ENCODE data around the gene ADAT1. TPM values are rescaled to one million over a fixed set of nuclear protein-coding genes. Genes with fewer than 3 reads are reported as not detected.

Gene ADAT1, protein sequence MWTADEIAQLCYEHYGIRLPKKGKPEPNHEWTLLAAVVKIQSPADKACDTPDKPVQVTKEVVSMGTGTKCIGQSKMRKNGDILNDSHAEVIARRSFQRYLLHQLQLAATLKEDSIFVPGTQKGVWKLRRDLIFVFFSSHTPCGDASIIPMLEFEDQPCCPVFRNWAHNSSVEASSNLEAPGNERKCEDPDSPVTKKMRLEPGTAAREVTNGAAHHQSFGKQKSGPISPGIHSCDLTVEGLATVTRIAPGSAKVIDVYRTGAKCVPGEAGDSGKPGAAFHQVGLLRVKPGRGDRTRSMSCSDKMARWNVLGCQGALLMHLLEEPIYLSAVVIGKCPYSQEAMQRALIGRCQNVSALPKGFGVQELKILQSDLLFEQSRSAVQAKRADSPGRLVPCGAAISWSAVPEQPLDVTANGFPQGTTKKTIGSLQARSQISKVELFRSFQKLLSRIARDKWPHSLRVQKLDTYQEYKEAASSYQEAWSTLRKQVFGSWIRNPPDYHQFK
- polyA plus RNA-seq (2012; ENCODE audit: insufficient read depth, insufficient read length), result 49.6 TPM

DNA sequence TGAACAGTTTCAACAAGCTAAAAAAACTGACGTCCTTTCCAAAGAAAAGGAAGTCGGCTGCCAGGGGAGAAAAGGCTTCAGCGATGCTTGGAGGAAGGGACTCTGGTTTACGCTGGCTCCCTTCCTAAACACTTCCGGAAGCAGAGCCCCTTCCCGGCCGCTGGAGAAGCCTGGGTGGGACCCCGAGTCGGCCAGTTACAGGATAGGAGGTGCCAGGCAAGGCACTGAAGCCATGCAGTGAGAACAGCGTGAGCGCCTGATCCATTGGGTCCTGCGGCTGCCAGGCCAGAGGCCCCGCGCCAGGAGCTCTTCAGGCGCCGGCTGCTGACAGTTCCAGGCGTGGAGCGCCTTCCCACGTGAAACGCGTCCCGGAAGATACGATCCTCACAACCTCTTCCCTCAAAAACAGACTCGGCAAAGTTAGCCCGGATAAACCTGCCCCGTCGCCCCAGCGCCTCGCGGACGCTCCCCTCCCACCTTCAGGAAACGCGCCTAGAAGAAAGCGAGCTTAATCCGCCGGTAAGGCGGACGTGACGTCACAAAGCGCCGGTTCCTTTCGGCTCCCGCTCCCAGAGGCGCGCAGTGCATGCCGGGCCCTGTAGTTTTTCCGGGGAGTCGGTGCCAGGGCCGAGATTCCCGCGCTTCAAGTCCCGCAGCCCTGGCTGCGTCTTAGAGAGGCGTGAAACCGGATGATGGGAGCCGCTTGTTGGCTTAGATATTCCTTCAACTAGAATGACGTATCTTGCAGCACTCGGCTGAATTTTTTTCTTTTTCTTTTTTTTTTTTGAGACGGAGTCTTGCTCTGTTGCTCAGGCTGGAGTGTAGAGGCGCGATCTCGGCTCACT lies at the start of gene ADAT1:
Gene ADAT1 (minus strand): TSS at position 521 of the 845 bp plus-strand sequence. CDS start 2,482 bp downstream, outside the sequence.
- DNase-seq (ENCODE audit: low read depth, low spot score), result peak; percentile 98
- H3K4me3 ChIP-seq (ENCODE audit: low read length), result peak within 1 kb of the TSS; percentile 92

DNA sequence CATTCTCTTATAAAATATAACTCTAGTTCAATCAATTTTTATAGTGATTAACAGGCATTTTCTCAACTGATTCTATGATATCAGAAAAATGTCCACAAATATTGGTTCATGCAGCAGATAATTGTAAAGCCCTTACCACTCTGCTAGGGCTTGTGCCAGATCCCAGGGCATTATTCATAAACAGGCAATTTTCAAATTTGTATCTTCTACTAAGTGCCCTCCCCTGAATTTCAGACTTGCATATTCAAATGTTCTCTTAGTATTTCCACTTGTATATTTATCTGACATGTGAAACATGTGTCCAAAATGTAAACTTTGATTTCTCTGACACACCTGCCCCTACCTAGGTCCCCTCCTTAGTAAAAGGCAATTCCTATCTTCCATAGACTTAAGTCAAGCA lies 44.4 kb upstream of the ADAT1 start:
- DNase-seq (ENCODE audit: low read depth, low spot score), result no peak

DNA sequence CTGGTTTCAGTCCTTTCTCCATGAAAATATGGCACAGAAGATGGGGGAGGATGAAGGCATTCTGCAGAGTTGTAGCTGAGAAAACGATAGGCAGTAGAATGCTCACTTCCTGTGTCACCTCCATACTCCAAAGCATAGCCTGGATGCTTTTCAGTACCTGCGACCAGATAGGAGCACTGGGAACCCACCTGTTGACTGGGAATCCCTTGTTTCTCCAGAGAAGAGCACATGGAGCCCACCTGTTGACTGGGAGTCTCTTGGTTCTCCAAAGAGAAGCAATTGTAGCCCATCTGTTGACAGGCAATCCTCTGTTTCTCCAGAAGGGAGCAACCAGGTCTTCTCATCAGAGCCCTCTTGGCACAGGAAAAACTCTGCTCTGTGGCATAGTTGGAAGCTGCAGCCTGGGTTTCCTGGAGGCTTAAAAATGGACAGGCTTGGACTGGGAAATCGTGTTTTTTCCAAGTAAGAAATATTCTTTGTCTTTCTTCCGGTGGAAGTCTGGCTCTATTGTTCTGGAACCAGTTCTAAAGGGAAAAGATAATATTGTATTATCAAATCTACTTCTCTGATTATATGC lies 37.7 kb upstream of the ADAT1 start:
- H3K4me3 ChIP-seq (ENCODE audit: low read length), result no peak overlapping the region
- DNase-seq (ENCODE audit: low read depth, low spot score), result no peak

More for the DNA sequence above, 44.4 kb upstream of the ADAT1 start:
- no peak overlapping the region for H3K4me3 ChIP-seq (ENCODE audit: low read length)

GRCh38 chr16:75660321-75660720 lies 37.2 kb upstream of the ADAT1 start:
- no peak overlapping the region for H3K4me3 ChIP-seq (ENCODE audit: low read length)
- no peak for DNase-seq (ENCODE audit: low read depth, low spot score)

DNA sequence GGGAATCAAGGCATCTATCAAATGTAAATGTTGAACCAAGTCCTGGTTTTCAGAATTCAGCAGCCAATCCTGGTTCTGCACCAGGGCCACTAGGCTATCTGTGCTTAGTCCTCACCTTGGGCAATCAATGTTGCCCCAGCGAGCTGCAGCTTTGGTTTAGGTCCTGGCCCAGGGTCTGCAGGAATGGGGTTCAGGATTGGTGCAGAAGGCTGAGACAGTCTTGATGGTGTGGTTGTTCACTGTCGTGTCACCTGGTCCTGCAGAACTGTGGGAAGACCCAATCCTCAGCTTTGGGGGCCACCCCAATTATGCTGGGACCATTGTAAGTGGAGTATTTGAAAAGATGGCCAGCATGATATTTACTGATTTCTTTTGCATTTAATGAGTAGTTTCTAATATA lies 35.1 kb upstream of the ADAT1 start:
- H3K4me3 ChIP-seq (ENCODE audit: low read length), result no peak overlapping the region
- no peak for DNase-seq (ENCODE audit: low read depth, low spot score)

- DNase-seq (ENCODE audit: low read depth, low spot score), result no peak
- no peak overlapping the region for H3K4me3 ChIP-seq (ENCODE audit: low read length)
Measured at GRCh38 chr16:75653922-75654321, 30.8 kb upstream of the ADAT1 start.

DNA sequence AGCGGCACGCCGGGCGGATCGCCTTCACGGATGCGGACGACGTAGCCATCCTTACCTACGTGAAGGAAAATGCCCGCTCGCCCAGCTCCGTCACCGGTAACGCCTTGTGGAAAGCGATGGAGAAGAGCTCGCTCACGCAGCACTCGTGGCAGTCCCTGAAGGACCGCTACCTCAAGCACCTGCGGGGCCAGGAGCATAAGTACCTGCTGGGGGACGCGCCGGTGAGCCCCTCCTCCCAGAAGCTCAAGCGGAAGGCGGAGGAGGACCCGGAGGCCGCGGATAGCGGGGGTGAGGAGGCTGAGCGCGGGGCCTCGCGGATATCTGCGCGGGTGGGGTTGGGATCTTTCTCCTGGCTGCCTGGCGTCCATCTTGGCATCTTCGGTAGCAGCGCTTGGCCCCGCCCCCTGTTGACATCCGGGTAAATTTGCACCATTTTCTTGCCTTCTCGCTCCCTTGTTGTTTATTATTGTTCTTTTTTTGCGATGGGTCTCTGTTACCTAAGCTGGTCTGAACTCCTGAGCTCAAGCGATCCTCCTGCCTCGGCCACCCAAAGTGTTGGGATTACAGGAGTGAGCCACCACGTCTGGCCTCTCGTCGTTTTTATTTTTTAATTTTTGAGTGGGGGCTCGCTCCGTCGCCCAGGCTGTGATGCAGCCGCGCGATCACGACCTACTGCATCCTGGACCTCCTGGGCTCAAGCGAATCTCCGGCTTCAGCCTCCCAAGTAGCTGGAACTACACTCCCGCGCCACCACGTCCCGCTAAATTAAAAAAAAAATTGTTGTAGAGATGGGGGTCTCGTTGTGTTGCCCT lies 25.4 kb upstream of the ADAT1 start:
- DNase-seq (ENCODE audit: low read depth, low spot score), result peak; percentile 74
- H3K4me3 ChIP-seq (ENCODE audit: low read length), result peak overlapping the region; percentile 62

DNA sequence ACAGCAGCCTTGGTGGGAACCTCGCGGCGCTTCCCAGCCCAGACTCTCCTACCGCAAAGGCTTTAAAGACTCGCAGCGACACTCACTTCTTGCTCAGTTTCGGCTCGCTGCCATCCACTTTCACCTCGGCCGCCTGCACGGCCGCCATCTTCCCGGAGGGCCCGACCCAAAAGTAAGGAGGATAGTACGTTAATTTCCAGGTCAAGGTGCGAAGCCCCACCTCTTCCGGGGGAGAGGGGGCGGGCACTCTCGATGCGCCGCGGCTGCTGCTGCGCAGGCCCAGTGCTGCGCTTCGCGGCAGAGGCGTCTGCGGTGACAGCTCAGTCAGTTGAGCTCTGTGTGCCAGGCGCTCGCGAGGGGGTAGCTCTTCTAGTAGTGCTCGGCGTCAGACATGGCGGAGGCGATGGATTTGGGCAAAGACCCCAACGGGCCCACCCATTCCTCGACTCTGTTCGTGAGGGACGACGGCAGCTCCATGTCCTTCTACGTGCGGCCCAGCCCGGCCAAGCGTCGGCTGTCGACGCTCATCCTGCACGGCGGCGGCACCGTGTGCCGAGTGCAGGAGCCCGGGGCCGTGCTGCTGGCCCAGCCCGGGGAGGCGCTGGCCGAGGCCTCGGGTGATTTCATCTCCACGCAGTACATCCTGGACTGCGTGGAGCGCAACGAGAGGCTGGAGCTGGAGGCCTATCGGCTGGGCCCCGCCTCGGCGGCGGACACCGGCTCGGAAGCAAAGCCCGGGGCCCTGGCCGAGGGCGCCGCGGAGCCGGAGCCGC lies 24.6 kb upstream of the ADAT1 start, which contains the start of the genes KARS1 and TERF2IP:
Gene KARS1 (minus strand): TSS at position 174 of the 773 bp plus-strand sequence. CDS start 26 bp downstream, at position 148.
Gene TERF2IP (plus strand): TSS at position 282 of the 773 bp plus-strand sequence. CDS start 110 bp downstream, at position 392.
- peak; percentile 93 for DNase-seq (ENCODE audit: low read depth, low spot score)
- H3K4me3 ChIP-seq (ENCODE audit: low read length), result peak within 1 kb of the TSS; percentile 62

DNA sequence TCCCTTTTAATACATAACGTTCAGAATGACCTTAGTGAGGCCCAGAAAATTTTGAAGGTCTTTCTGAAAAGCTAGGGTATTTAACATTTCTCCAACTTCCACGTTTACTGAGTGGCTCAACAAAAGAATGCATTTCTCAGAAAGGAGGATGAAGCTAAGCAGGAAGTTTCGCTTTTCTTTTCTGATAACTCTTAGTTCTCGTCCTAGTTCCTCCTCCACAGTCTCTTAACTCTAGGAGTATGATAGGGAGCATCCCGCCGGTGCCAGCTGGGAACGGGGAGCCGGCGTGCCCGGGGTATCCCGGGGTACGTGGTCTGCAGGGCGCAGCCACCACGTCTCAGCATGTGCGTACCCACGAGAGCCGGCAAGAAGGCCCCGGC lies 24.0 kb upstream of the ADAT1 start:
- no peak for DNase-seq (ENCODE audit: low read depth, low spot score)
- peak overlapping the region; percentile 62 for H3K4me3 ChIP-seq (ENCODE audit: low read length)

DNA sequence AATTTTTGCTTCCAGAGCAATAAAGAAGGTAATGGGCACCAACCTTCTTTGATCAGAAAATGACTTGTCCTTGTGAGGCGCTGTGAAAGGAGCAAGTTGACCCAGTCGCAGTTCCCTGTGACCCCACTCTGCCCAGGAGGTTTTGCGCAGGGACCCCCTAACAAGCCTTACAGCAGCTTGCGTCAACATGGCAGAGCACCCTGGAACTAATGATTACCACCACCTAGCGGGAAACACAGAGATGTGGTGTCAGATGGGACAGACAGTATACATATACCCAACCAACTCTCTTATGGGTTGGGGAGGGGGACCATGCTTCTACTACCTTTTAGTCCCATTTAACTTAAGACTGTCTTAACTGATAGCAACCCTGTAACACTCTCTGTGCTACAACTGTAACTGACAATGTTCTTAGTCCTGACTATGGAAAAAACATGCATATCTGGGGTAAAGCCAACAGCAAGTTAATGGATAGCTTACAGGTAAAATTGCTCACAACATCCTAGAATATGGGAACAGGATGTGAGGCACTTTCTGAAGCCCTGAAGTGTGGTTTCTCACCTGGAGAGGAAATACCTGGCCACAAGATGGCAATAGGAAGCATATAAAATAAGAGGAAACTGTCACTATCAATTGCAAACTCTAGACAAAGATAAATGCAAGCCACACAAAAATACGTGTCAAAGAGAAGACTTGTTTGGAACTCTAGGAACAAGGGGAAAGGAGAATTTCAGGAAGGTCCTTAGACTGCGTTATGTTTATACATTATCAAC lies 21.3 kb upstream of the ADAT1 start:
- peak overlapping the region; percentile 16 for H3K4me3 ChIP-seq (ENCODE audit: low read length)
- DNase-seq (ENCODE audit: low read depth, low spot score), result no peak

DNA sequence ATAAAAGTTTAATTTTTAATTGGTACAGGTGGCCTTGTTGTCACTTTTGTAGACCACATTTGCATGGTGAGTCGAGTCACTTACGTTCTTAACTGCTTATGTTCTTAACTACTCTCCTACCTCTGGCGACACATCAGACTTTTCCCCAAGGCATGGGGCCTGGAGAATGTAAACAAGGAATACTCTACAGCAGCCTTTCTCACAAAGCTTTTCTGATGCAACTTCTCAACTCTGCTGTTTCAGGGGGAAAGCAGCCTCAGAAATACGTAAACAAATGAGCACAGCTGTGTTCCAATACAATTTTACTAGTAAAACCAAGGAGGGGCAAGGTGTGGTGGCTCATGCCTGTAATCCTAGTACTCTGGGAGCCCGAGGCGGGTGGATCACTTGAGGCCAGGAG lies 17.5 kb upstream of the ADAT1 start:
- DNase-seq (ENCODE audit: low read depth, low spot score), result no peak
- H3K4me3 ChIP-seq (ENCODE audit: low read length), result no peak overlapping the region

GRCh38 chr16:75635036-75635435 lies 12.0 kb upstream of the ADAT1 start:
- H3K4me3 ChIP-seq (ENCODE audit: low read length), result no peak overlapping the region
- DNase-seq (ENCODE audit: low read depth, low spot score), result no peak

DNA sequence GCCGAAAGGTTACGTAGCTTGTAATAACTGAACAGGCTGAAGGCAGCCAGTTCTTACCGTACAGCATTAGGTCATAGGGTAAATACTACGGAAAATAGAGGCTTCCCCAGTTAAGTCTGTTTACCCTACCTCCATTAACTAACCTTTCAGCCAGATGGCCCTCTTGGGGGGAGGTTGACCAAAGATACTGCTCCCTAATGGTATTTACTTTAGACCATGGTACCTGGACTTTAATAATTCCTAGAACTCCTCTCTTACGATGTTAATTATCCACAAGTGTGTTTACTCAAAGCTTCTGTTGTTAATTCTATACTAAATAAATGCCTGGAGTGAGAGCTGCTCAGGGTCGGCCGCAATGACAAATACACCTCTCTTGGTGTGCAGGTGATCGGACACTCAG lies 9.8 kb upstream of the ADAT1 start:
- H3K4me3 ChIP-seq (ENCODE audit: low read length), result no peak overlapping the region

DNA sequence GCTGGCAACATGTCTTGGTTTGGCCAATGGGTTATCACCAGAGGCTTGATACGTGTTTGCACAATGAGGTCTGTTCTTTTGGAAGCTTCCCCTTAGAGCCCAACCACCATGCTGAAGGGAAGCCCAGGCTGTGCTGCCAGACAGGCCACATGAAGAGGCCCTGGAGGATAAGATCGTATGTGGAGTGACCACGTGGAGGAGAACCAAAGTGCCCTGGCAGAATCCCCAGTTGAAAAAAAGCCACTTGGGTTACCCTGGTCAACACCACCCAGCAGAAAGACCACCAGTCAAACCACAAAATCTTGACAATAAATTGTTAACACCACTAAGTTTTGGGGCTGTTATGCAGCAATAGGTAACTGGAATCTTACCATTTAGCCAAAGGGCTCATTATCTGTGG lies 7.0 kb upstream of the ADAT1 start:
- H3K4me3 ChIP-seq (ENCODE audit: low read length), result no peak overlapping the region
- DNase-seq (ENCODE audit: low read depth, low spot score), result no peak

More for the DNA sequence above, 9.8 kb upstream of the ADAT1 start:
- DNase-seq (ENCODE audit: low read depth, low spot score), result no peak

DNA sequence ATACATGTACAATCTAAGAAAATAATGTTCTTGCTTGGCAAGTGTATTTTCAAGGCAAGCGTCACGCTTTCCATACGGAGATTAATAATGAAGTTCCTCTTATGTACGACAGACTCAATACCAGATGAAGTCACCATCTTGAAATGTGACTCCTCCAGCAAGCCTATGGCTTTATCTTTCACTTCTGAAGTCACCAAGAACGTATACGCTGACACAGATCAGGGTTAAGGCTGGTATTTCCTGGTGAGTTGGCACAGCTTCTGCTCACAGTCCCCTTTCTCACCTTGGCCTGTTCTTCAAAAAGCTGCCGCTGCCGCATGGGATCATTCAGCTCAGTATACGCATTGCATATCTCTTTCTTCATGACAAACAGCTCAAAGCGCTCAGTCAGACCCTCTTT lies 6.1 kb upstream of the ADAT1 start:
- DNase-seq (ENCODE audit: low read depth, low spot score), result no peak
- no peak overlapping the region for H3K4me3 ChIP-seq (ENCODE audit: low read length)

GRCh38 chr16:75628351-75628750 lies 5.3 kb upstream of the ADAT1 start:
- DNase-seq (ENCODE audit: low read depth, low spot score), result no peak
- H3K4me3 ChIP-seq (ENCODE audit: low read length), result peak overlapping the region; percentile 21

DNA sequence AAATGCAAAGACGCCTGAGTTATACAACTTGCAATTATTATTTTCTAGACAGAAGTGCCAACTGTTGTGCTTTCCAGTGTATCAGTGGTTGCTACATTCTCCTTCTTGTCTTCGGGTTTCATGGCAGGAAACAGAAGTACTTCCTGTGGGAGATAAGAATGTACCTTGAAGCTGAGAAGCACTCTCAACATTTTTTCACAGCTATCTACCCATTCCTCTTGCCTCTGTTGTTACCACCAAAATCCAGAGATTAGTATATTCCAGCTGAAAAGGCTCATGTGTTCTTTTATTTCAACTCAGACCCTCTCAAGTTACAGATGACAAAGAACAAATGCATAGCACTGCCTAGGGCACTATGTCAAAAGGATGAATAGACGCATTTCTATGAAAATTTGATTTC lies 4.8 kb upstream of the ADAT1 start:
- H3K4me3 ChIP-seq (ENCODE audit: low read length), result peak overlapping the region; percentile 21

More for the DNA sequence above, 4.8 kb upstream of the ADAT1 start:
- peak; percentile 85 for DNase-seq (ENCODE audit: low read depth, low spot score)

Data from Jurkat, Clone E6-1 (cell line).